PC-3 (cell line): ENCODE measurements around the gene RHBDD1.

Experiments used
- EZH2phosphoT487 ChIP-seq: fragments of 300-600 bp; sonication (generic); IDR thresholded peaks from 2 replicates; pipeline ENCODE4 v1.6.1; 2018; ENCODE audit warnings: mild to moderate bottlenecking, antibody characterized with exemption, low read length, borderline replicate concordance
- TF ChIP-seq, protein P1 (sequence below): fragments of 300-600 bp; sonication (generic); conservative IDR thresholded peaks from 2 replicates; pipeline ENCODE4 v1.5.1; 2017; ENCODE audit warnings: antibody characterized with exemption, low read depth, mild to moderate bottlenecking, low read length

DNA sequence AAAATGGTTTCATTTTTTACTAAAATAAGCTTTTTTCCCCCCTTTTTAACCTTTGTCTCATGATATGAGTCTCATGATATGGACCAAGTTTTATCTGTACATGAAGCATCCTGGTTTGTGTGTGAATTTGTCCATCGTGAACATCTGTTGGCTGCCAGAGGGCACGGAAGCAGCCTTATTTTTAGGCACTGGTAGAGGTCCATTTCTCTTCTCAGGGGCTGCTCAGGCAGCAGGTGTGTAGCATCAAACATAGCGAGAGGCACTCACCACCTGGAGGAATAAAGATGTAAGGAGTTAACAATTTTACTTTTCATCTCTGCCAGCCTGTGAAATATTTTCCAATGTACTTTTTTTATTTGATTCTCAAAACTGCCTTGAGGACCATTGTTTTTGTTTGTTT lies 134.5 kb downstream of the RHBDD1 start:
- TF ChIP-seq, protein P1, sequence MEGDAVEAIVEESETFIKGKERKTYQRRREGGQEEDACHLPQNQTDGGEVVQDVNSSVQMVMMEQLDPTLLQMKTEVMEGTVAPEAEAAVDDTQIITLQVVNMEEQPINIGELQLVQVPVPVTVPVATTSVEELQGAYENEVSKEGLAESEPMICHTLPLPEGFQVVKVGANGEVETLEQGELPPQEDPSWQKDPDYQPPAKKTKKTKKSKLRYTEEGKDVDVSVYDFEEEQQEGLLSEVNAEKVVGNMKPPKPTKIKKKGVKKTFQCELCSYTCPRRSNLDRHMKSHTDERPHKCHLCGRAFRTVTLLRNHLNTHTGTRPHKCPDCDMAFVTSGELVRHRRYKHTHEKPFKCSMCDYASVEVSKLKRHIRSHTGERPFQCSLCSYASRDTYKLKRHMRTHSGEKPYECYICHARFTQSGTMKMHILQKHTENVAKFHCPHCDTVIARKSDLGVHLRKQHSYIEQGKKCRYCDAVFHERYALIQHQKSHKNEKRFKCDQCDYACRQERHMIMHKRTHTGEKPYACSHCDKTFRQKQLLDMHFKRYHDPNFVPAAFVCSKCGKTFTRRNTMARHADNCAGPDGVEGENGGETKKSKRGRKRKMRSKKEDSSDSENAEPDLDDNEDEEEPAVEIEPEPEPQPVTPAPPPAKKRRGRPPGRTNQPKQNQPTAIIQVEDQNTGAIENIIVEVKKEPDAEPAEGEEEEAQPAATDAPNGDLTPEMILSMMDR, result no peak
- no peak for TF ChIP-seq EZH2phosphoT487
